HG03469 (cell line): Measurements from ENCODE around the gene SLC40A1.
A peak's percentile ranks its signal among the peaks of the same experiment; 100 is the strongest.

ENCODE experiments used
- ATAC-seq: cut with Tn5 transposase; IDR thresholded peaks from one replicate; pipeline ENCODE4 v1.9.1; 2021; ENCODE audit warnings: mild to moderate bottlenecking, moderate library complexity, moderate number of reproducible peaks; ENCODE audit not compliant: unreplicated experiment

SLC40A1 gene

GRCh38 chr2:189542145-189542882, 38.3 kb downstream of the SLC40A1 start:
- ATAC-seq, result no peak

- no peak for ATAC-seq
These were observed 39.0 kb downstream of the SLC40A1 start for GRCh38 chr2:189541591-189541990.

GRCh38 chr2:189540551-189540950, 40.0 kb downstream of the SLC40A1 start:
- ATAC-seq, result no peak

GRCh38 chr2:189538402-189538801, 42.2 kb downstream of the SLC40A1 start:
- ATAC-seq, result no peak

- ATAC-seq, result no peak
These were observed 43.8 kb downstream of the SLC40A1 start for GRCh38 chr2:189536830-189537229.

- no peak for ATAC-seq
These were observed 45.4 kb downstream of the SLC40A1 start for GRCh38 chr2:189534854-189535832.

- ATAC-seq, result no peak
These were observed 47.1 kb downstream of the SLC40A1 start for GRCh38 chr2:189533288-189534035.

- no peak for ATAC-seq
These were observed 49.5 kb downstream of the SLC40A1 start for GRCh38 chr2:189530965-189531637.

GRCh38 chr2:189528617-189529016, 52.0 kb downstream of the SLC40A1 start:
- ATAC-seq, result no peak

GRCh38 chr2:189527812-189528592, 52.6 kb downstream of the SLC40A1 start:
- no peak for ATAC-seq

GRCh38 chr2:189527041-189527750, 53.4 kb downstream of the SLC40A1 start:
- no peak for ATAC-seq

GRCh38 chr2:189526241-189526640, 54.3 kb downstream of the SLC40A1 start:
- no peak for ATAC-seq

- no peak for ATAC-seq
These were observed 55.8 kb downstream of the SLC40A1 start for GRCh38 chr2:189524746-189525145.

- no peak for ATAC-seq
These were observed 58.0 kb downstream of the SLC40A1 start for GRCh38 chr2:189522435-189523151.

- peak; percentile 79 for ATAC-seq
These were observed 58.7 kb downstream of the SLC40A1 start for GRCh38 chr2:189521699-189522434.

GRCh38 chr2:189519631-189520387, 60.8 kb downstream of the SLC40A1 start:
- ATAC-seq, result no peak
